OCI-LY3 (cell line): ENCODE results near the gene ANO10.

ENCODE experiments used
- H2AFZ ChIP-seq: fragments of 200-600, 300-600 bp; shearing (Covaris generic); 2 replicates; pipeline ENCODE4 v1.6.0; 2014; ENCODE audit warnings: antibody characterized with exemption, low read depth, low read length
- H3K27ac ChIP-seq: fragments of 200-600, 300-600 bp; sonication (generic); 2 replicates; pipeline ENCODE4 v1.5.1; 2014; ENCODE audit warnings: mild to moderate bottlenecking, low read length, moderate library complexity, mixed read lengths
- H3K27me3 ChIP-seq: fragments of 200-600, 300-600 bp; sonication (generic); 2 replicates; pipeline ENCODE4 v1.6.1; 2014; ENCODE audit warnings: low read depth, low read length, mixed read lengths
- H3K36me3 ChIP-seq: fragments of 200-600, 300-600 bp; sonication (generic); replicated peaks from 2 replicates; pipeline ENCODE3; 2014; ENCODE audit warnings: low read depth, low read length, mixed read lengths
- H3K4me1 ChIP-seq: fragments of 300-600, 200-600 bp; sonication (generic); 2 replicates; pipeline ENCODE4 v1.6.1; 2014; ENCODE audit warnings: low read length, mixed read lengths
- H3K4me2 ChIP-seq: fragments of 200-600, 300-600 bp; sonication (generic); 2 replicates; pipeline ENCODE4 v1.6.1; 2014; ENCODE audit warnings: low read length, mixed read lengths
- H3K4me3 ChIP-seq: fragments of 300-600, 200-600 bp; sonication (generic); 2 replicates; pipeline ENCODE4 v1.5.1; 2014; ENCODE audit warnings: antibody characterized with exemption, mild to moderate bottlenecking, low read length, moderate library complexity
- H3K79me2 ChIP-seq: fragments of 300-600, 200-600 bp; shearing (Covaris generic); 2 replicates; pipeline ENCODE4 v1.6.1; 2014; ENCODE audit warnings: mild to moderate bottlenecking, low read length, mixed read lengths
- H3K9ac ChIP-seq: fragments of 300-600, 200-600 bp; shearing (Covaris generic); 2 replicates; pipeline ENCODE4 v1.6.0; 2014; ENCODE audit warnings: mild to moderate bottlenecking, low read length, moderate library complexity
- H3K9me3 ChIP-seq: fragments of 200-600, 300-600 bp; shearing (Covaris generic); 2 replicates; pipeline ENCODE4 v1.6.1; 2014; ENCODE audit warnings: low read length, mixed read lengths; ENCODE audit not compliant: insufficient read depth
- H4K20me1 ChIP-seq: fragments of 200-600, 300-600 bp; sonication (generic); 2 replicates; pipeline ENCODE4 v1.6.1; 2016; ENCODE audit warnings: low read length, mixed read lengths; ENCODE audit not compliant: insufficient read depth
- CTCF ChIP-seq: fragments of 200-600, 300-600 bp; sonication (generic); IDR thresholded peaks from 2 replicates; pipeline ENCODE4 v1.5.1; 2014; ENCODE audit warnings: antibody characterized with exemption, low read length, low read depth
- EZH2phosphoT487 ChIP-seq: fragments of 200-600 bp; shearing (Covaris generic); IDR thresholded peaks from 2 replicates; pipeline ENCODE4 v1.6.1; 2018; ENCODE audit warnings: antibody characterized with exemption, mixed run types, low read depth

The ANO10 gene

GRCh38 chr3:43340403-43340802 is 281.4 kb downstream of the ANO10 start:
- no peak overlapping the region for H3K4me3 ChIP-seq
- H3K27ac ChIP-seq: no peak overlapping the region
- no peak overlapping the region for H3K4me2 ChIP-seq
- H3K79me2 ChIP-seq: no peaks in the 10 kb centered on the region
- H3K4me1 ChIP-seq: no peaks in the 10 kb centered on the region
- H3K27me3 ChIP-seq: no peaks in the 10 kb centered on the region
- H3K36me3 ChIP-seq: peaks cover 69% of the 10 kb centered on the region
- no peaks in the 10 kb centered on the region for H4K20me1 ChIP-seq
- H3K9me3 ChIP-seq: peaks cover 26% of the 10 kb centered on the region; the same call in 1 of the 2 replicates
- no peak overlapping the region for H3K9ac ChIP-seq
- no peak overlapping the region for H2AFZ ChIP-seq
- no peak for TF ChIP-seq EZH2phosphoT487
- no peak for TF ChIP-seq CTCF

GRCh38 chr3:43338295-43338694 is 283.5 kb downstream of the ANO10 start:
- Histone ChIP-seq H3K9me3 (peaks cover 28% of the 10 kb centered on the region; the same call in 1 of the 2 replicates), H3K27ac (no peak overlapping the region), H3K4me1 (no peaks in the 10 kb centered on the region), H3K36me3 (peaks cover 71% of the 10 kb centered on the region), H4K20me1 (no peaks in the 10 kb centered on the region), H3K4me2 (no peak overlapping the region), H2AFZ (no peak overlapping the region), H3K4me3 (no peak overlapping the region), H3K27me3 (no peaks in the 10 kb centered on the region), H3K9ac (no peak overlapping the region), H3K79me2 (no peaks in the 10 kb centered on the region)
- TF ChIP-seq CTCF (no peak), EZH2phosphoT487 (no peak)

- Histone ChIP-seq H2AFZ (no peak overlapping the region), H3K4me2 (no peak overlapping the region), H3K79me2 (0 out of 2 replicates have a peak, but pooled peaks cover 3% of the 10 kb centered on the region), H3K4me3 (no peak overlapping the region), H3K36me3 (peaks cover 66% of the 10 kb centered on the region), H3K9me3 (peaks cover 28% of the 10 kb centered on the region; the same call in 1 of the 2 replicates), H3K27ac (no peak overlapping the region), H3K4me1 (no peaks in the 10 kb centered on the region), H3K9ac (no peak overlapping the region), H4K20me1 (no peaks in the 10 kb centered on the region), H3K27me3 (no peaks in the 10 kb centered on the region)
- no peak for TF ChIP-seq CTCF
- TF ChIP-seq EZH2phosphoT487: no peak
Observed at GRCh38 chr3:43335799-43336198, 286.0 kb downstream of the ANO10 start.

GRCh38 chr3:43334976-43335375 is 286.8 kb downstream of the ANO10 start:
- Histone ChIP-seq H3K4me3 (no peak overlapping the region), H3K79me2 (0 out of 2 replicates have a peak, but pooled peaks cover 6% of the 10 kb centered on the region), H3K9me3 (peaks cover 28% of the 10 kb centered on the region; the same call in 1 of the 2 replicates), H3K4me1 (no peaks in the 10 kb centered on the region), H4K20me1 (no peaks in the 10 kb centered on the region), H3K27me3 (no peaks in the 10 kb centered on the region), H3K36me3 (peaks cover 58% of the 10 kb centered on the region), H3K4me2 (no peak overlapping the region), H2AFZ (no peak overlapping the region), H3K9ac (no peak overlapping the region), H3K27ac (no peak overlapping the region)
- TF ChIP-seq EZH2phosphoT487 (no peak), CTCF (no peak)
